ENCODE measurements around the gene OR2H2.

Gene OR2H2

DNA sequence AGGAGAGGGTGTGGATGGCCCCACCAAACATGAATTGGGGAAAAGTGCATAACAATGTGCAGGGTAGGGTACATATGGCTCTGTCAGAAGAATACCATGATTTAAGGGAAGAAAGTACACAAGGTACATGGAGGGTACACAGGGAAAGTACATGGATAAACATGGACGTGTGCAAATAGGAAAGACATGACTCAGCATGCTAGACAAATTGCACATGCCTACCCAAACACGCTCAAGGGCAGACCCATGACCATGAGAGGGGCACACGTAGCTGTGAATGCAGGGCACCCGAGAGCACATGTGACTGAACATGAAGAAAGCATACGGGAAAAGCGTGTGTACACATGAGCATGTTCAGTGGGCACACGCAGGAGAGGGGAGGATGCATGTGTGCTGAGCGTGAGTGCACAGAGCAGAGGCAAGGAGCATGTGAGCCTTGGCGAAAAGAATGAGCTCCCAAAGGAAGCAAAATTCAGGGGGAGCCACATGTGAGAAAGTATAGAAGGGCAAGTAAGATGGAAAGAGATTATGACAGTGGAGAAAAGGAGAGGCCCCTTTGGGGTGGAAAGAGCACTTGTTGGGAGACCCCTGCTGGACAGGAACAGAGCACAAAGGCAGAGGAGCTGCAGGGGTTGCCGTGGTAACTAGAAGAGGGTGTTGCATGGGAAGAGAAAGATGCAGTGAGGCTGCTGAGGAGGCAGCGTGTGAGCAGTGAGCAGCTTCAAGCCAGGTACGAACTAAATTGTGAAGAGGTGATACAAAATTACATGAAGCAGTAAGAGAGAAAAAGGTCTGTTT is 17.8 kb downstream of the OR2H2 start:
- DNase-seq (ENCODE audit: low read depth): peak; percentile 67
- TF ChIP-seq CTCF (conservative IDR thresholded peaks at IDR 0.05; ENCODE audit: low read depth, low read length): peak; percentile 60
- no peak overlapping the region for H3K4me3 ChIP-seq (ENCODE audit: low read depth, low read length)

DNA sequence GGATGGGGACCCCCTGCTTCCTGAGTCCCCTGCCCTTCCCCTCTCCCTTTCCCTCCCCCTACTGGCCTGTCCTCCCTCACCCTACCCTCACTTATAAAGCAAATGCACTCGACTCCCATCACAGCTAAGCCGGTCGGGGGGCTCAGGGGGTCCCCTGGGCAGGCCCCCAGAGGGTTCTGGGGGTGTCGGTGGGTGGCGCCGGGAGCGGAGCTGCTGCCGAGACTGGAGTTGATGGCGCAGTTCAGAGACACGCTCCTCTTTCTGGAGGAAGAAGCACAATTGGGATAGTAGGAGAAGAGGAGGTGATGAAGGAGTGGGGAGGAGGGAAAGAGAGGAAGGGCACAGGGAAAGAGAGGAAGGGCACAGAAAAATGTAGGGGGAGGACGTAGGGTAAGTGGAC is 18.5 kb downstream of the OR2H2 start:
- no peak overlapping the region for H3K4me3 ChIP-seq (ENCODE audit: low read depth, low read length)
- DNase-seq (ENCODE audit: low read depth): no peak
- no peak for TF ChIP-seq CTCF (conservative IDR thresholded peaks at IDR 0.05; ENCODE audit: low read depth, low read length)

- H3K4me3 ChIP-seq (ENCODE audit: low read depth, low read length): no peak overlapping the region
These were observed 19.0 kb downstream of the OR2H2 start for GRCh38 chr6:29603930-29604329.

GRCh38 chr6:29608131-29608530 is 23.2 kb downstream of the OR2H2 start:
- no peak for DNase-seq (ENCODE audit: low read depth)
- TF ChIP-seq CTCF (conservative IDR thresholded peaks at IDR 0.05; ENCODE audit: low read depth, low read length): no peak
- H3K4me3 ChIP-seq (ENCODE audit: low read depth, low read length): no peak overlapping the region

More at GRCh38 chr6:29603930-29604329, 19.0 kb downstream of the OR2H2 start:
- TF ChIP-seq CTCF (conservative IDR thresholded peaks at IDR 0.05; ENCODE audit: low read depth, low read length): no peak
- no peak for DNase-seq (ENCODE audit: low read depth)

- no peak for TF ChIP-seq CTCF (conservative IDR thresholded peaks at IDR 0.05; ENCODE audit: low read depth, low read length)
- no peak overlapping the region for H3K4me3 ChIP-seq (ENCODE audit: low read depth, low read length)
- no peak for DNase-seq (ENCODE audit: low read depth)
These were observed 25.6 kb downstream of the OR2H2 start for GRCh38 chr6:29610540-29610939.

GRCh38 chr6:29611426-29611825 is 26.5 kb downstream of the OR2H2 start:
- DNase-seq (ENCODE audit: low read depth): no peak
- no peak overlapping the region for H3K4me3 ChIP-seq (ENCODE audit: low read depth, low read length)
- TF ChIP-seq CTCF (conservative IDR thresholded peaks at IDR 0.05; ENCODE audit: low read depth, low read length): no peak

Measured in choroid plexus epithelial cell (primary cell).